ENCODE results near the gene TIE1.

Gene TIE1

GRCh38 chr1:43348343-43348808, 47.6 kb downstream of the TIE1 start:
- TF ChIP-seq, protein P1, sequence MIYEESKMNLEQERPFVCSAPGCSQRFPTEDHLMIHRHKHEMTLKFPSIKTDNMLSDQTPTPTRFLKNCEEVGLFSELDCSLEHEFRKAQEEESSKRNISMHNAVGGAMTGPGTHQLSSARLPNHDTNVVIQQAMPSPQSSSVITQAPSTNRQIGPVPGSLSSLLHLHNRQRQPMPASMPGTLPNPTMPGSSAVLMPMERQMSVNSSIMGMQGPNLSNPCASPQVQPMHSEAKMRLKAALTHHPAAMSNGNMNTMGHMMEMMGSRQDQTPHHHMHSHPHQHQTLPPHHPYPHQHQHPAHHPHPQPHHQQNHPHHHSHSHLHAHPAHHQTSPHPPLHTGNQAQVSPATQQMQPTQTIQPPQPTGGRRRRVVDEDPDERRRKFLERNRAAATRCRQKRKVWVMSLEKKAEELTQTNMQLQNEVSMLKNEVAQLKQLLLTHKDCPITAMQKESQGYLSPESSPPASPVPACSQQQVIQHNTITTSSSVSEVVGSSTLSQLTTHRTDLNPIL (CRISPR knock-in tag; IDR thresholded peaks at IDR 0.05; ENCODE audit: low read depth) = no peak
- no peak for TF ChIP-seq CSRNP3 (CRISPR knock-in tag; IDR thresholded peaks at IDR 0.05)
- TF ChIP-seq PATZ1 (CRISPR knock-in tag; IDR thresholded peaks at IDR 0.05; ENCODE audit: borderline replicate concordance) = no peak
- no peak for TF ChIP-seq ZFP30 (CRISPR knock-in tag; IDR thresholded peaks at IDR 0.05)
- TF ChIP-seq ZC3H10 (CRISPR knock-in tag; IDR thresholded peaks at IDR 0.05) = no peak
- no peak for TF ChIP-seq TOX (CRISPR knock-in tag; IDR thresholded peaks at IDR 0.05; ENCODE audit: borderline replicate concordance)
- no peak for TF ChIP-seq PPARA (CRISPR knock-in tag; IDR thresholded peaks at IDR 0.05; ENCODE audit: borderline replicate concordance)
- TF ChIP-seq TSHZ2 (CRISPR knock-in tag; IDR thresholded peaks at IDR 0.05) = no peak
- no peak for TF ChIP-seq POU6F1 (CRISPR knock-in tag; IDR thresholded peaks at IDR 0.05; ENCODE audit: borderline replicate concordance, low read depth)
- no peak for TF ChIP-seq ZFP3 (CRISPR knock-in tag; IDR thresholded peaks at IDR 0.05)
- TF ChIP-seq SNAI2 (CRISPR knock-in tag; IDR thresholded peaks at IDR 0.05) = no peak
- TF ChIP-seq ESRRG (CRISPR knock-in tag; IDR thresholded peaks at IDR 0.05) = no peak
- TF ChIP-seq TCF4 (CRISPR knock-in tag; IDR thresholded peaks at IDR 0.05; ENCODE audit: borderline replicate concordance) = no peak
- no peak for TF ChIP-seq ARNTL (CRISPR knock-in tag; IDR thresholded peaks at IDR 0.05; ENCODE audit: borderline replicate concordance, low read depth)
- no peak for TF ChIP-seq CSDC2 (CRISPR knock-in tag; IDR thresholded peaks at IDR 0.05)
- TF ChIP-seq RARB (CRISPR knock-in tag; IDR thresholded peaks at IDR 0.05) = no peak
- TF ChIP-seq ZNF8 (CRISPR knock-in tag; IDR thresholded peaks at IDR 0.05) = no peak
- TF ChIP-seq BACH2 (CRISPR knock-in tag; IDR thresholded peaks at IDR 0.05; ENCODE audit: borderline replicate concordance) = no peak
- no peak for TF ChIP-seq ISL1 (CRISPR knock-in tag; IDR thresholded peaks at IDR 0.05)
- ATAC-seq = peak; percentile 20

- ATAC-seq = peak; percentile 90
These were observed 48.2 kb downstream of the TIE1 start for GRCh38 chr1:43348809-43349593.

More at GRCh38 chr1:43348809-43349593, 48.2 kb downstream of the TIE1 start:
- TF ChIP-seq CSDC2 (CRISPR knock-in tag; IDR thresholded peaks at IDR 0.05) (no peak), PPARA (CRISPR knock-in tag; IDR thresholded peaks at IDR 0.05; ENCODE audit: borderline replicate concordance) (no peak), CSRNP3 (CRISPR knock-in tag; IDR thresholded peaks at IDR 0.05) (no peak), ZNF70 (CRISPR knock-in tag; IDR thresholded peaks at IDR 0.05) (no peak), BACH2 (CRISPR knock-in tag; IDR thresholded peaks at IDR 0.05; ENCODE audit: borderline replicate concordance) (no peak), ARNTL (CRISPR knock-in tag; IDR thresholded peaks at IDR 0.05; ENCODE audit: borderline replicate concordance, low read depth) (no peak), ISL1 (CRISPR knock-in tag; IDR thresholded peaks at IDR 0.05) (no peak), ESRRG (CRISPR knock-in tag; IDR thresholded peaks at IDR 0.05) (no peak), PATZ1 (CRISPR knock-in tag; IDR thresholded peaks at IDR 0.05; ENCODE audit: borderline replicate concordance) (no peak)

Data from SK-N-SH treated with all-trans-retinoic acid at 6 μM for 48 hours (cell line).